HAP-1 (cell line): ENCODE data around the gene SIX5.

Experiments used
- DNase-seq, 2 experiments: peaks; one replicate each; pipeline ENCODE4 v3.0.0-alpha.2; 2016 to 2020; ENCODE audit warnings: low spot score in 2 of 2
- H3K27me3 ChIP-seq: fragments of 250-450 bp; sonication (Bioruptor Pico); 2 replicates; pipeline ENCODE4 v1.5.1; 2020; ENCODE audit warnings: low read depth, mild to moderate bottlenecking, moderate library complexity
- H3K36me3 ChIP-seq: fragments of 250-450 bp; sonication (Bioruptor Pico); replicated peaks from 2 replicates; pipeline ENCODE4 v1.5.1; 2020; ENCODE audit warnings: mild to moderate bottlenecking
- H3K4me1 ChIP-seq: fragments of 250-450 bp; sonication (Bioruptor Pico); 2 replicates; pipeline ENCODE4 v1.5.1; 2020; ENCODE audit warnings: mild to moderate bottlenecking
- H3K4me3 ChIP-seq: fragments of 250-450 bp; sonication (Bioruptor Pico); 2 replicates; pipeline ENCODE4 v1.5.1; 2020; ENCODE audit warnings: mild to moderate bottlenecking, moderate library complexity
- H3K9me3 ChIP-seq: fragments of 250-450 bp; sonication (Bioruptor Pico); 2 replicates; pipeline ENCODE4 v1.5.1; 2020; ENCODE audit warnings: mild to moderate bottlenecking, moderate library complexity
- in situ Hi-C: fragments of 300-500 bp; cut with MboI; formaldehyde crosslinking; loops from 3 replicates; pipeline ENCODE4 v1.14.3; 2020; ENCODE audit warnings: low sequenced_read_pairs, inconsistent platforms, mixed read lengths

The SIX5 gene

GRCh38 chr19:45716359-45717130 lies 52.5 kb downstream of the SIX5 start:
- peak overlapping the region; percentile 61 for H3K4me3 ChIP-seq
- peaks cover 8% of the 10 kb centered on the region for H3K4me1 ChIP-seq
- in situ Hi-C loops: no loop called here
- DNase-seq: peak; percentile 33 to 39
- H3K36me3 ChIP-seq: peaks cover 13% of the 10 kb centered on the region
- H3K9me3 ChIP-seq: no peaks in the 10 kb centered on the region
- no peaks in the 10 kb centered on the region for H3K27me3 ChIP-seq

DNA sequence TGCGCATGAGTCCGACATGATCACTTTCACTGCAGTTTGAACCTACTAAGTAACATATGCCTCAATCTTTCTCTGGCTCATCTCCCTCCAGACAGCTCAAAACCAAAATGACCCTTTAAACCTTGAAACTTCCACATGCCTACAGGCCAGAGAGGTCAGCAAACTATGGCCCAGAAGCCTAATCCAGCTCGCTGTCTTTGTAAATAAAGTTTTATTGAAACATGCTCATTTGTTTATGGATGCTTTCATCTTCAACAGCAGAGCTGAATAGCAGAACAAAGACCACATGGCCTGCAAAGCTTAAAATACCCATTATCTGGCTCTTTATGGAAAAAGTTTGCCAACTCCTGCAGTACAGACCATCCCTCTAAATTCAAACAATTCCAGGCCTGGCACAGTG lies 53.9 kb downstream of the SIX5 start:
- DNase-seq: no peak
- Histone ChIP-seq H3K4me1 (peaks cover 8% of the 10 kb centered on the region), H3K9me3 (no peaks in the 10 kb centered on the region), H3K36me3 (peaks cover 13% of the 10 kb centered on the region), H3K27me3 (no peaks in the 10 kb centered on the region), H3K4me3 (no peak overlapping the region)
- in situ Hi-C loops: no loop called here
